ENCODE measurements around the gene CD81.
A peak's percentile ranks its signal among the peaks of the same experiment; 100 is the strongest.

Gene CD81

GRCh38 chr11:2377511-2378443 is 667 bp downstream of the CD81 start:
- Mint-ChIP-seq H3K27me3 (no peaks in the 10 kb centered on the region), H3K9me3 (ENCODE audit: low read depth) (no peaks in the 10 kb centered on the region), H3K36me3 (no peaks in the 10 kb centered on the region), H3K27ac (peak overlapping the region; percentile 61), H3K4me3 (peak overlapping the region; percentile 84), H3K4me1 (ENCODE audit: low read depth) (peaks cover 22% of the 10 kb centered on the region)

- peaks cover 25% of the 10 kb centered on the region for H3K4me1 Mint-ChIP-seq (ENCODE audit: low read depth)
- peak overlapping the region; percentile 61 for H3K27ac Mint-ChIP-seq
- H3K4me3 Mint-ChIP-seq: peak overlapping the region; percentile 84
- H3K36me3 Mint-ChIP-seq: no peaks in the 10 kb centered on the region
- no peaks in the 10 kb centered on the region for H3K9me3 Mint-ChIP-seq (ENCODE audit: low read depth)
- H3K27me3 Mint-ChIP-seq: no peaks in the 10 kb centered on the region
Measured at GRCh38 chr11:2378527-2379210, 1.6 kb downstream of the CD81 start.

- Mint-ChIP-seq H3K9me3 (ENCODE audit: low read depth) (no peaks in the 10 kb centered on the region), H3K36me3 (no peaks in the 10 kb centered on the region), H3K27me3 (no peaks in the 10 kb centered on the region), H3K27ac (no peak overlapping the region), H3K4me1 (ENCODE audit: low read depth) (peaks cover 29% of the 10 kb centered on the region), H3K4me3 (peak overlapping the region; percentile 27)
Measured at GRCh38 chr11:2379466-2380174, 2.5 kb downstream of the CD81 start.

- Mint-ChIP-seq H3K9me3 (ENCODE audit: low read depth) (no peaks in the 10 kb centered on the region), H3K27ac (no peak overlapping the region), H3K27me3 (no peaks in the 10 kb centered on the region), H3K36me3 (no peaks in the 10 kb centered on the region), H3K4me1 (ENCODE audit: low read depth) (peaks cover 34% of the 10 kb centered on the region), H3K4me3 (peak overlapping the region; percentile 23)
Measured at GRCh38 chr11:2380396-2380795, 3.3 kb downstream of the CD81 start.

GRCh38 chr11:2380807-2381350 is 3.8 kb downstream of the CD81 start:
- Mint-ChIP-seq H3K4me1 (ENCODE audit: low read depth) (peaks cover 37% of the 10 kb centered on the region), H3K36me3 (no peaks in the 10 kb centered on the region), H3K4me3 (peak overlapping the region; percentile 23), H3K27ac (no peak overlapping the region), H3K9me3 (ENCODE audit: low read depth) (no peaks in the 10 kb centered on the region), H3K27me3 (no peaks in the 10 kb centered on the region)

GRCh38 chr11:2381494-2382128 is 4.5 kb downstream of the CD81 start:
- peak overlapping the region; percentile 17 for H3K4me3 Mint-ChIP-seq
- H3K27me3 Mint-ChIP-seq: no peaks in the 10 kb centered on the region
- H3K27ac Mint-ChIP-seq: no peak overlapping the region
- peaks cover 40% of the 10 kb centered on the region for H3K4me1 Mint-ChIP-seq (ENCODE audit: low read depth)
- no peaks in the 10 kb centered on the region for H3K36me3 Mint-ChIP-seq
- no peaks in the 10 kb centered on the region for H3K9me3 Mint-ChIP-seq (ENCODE audit: low read depth)

- H3K27ac Mint-ChIP-seq: no peak overlapping the region
- H3K4me3 Mint-ChIP-seq: no peak overlapping the region
- peaks cover 43% of the 10 kb centered on the region for H3K4me1 Mint-ChIP-seq (ENCODE audit: low read depth)
- no peaks in the 10 kb centered on the region for H3K9me3 Mint-ChIP-seq (ENCODE audit: low read depth)
- no peaks in the 10 kb centered on the region for H3K36me3 Mint-ChIP-seq
- no peaks in the 10 kb centered on the region for H3K27me3 Mint-ChIP-seq
Measured at GRCh38 chr11:2382129-2382517, 5.0 kb downstream of the CD81 start.

GRCh38 chr11:2382936-2383851 is 6.1 kb downstream of the CD81 start:
- Mint-ChIP-seq H3K4me1 (ENCODE audit: low read depth) (peaks cover 43% of the 10 kb centered on the region), H3K36me3 (no peaks in the 10 kb centered on the region), H3K9me3 (ENCODE audit: low read depth) (no peaks in the 10 kb centered on the region), H3K27me3 (no peaks in the 10 kb centered on the region), H3K4me3 (no peak overlapping the region), H3K27ac (peak overlapping the region; percentile 54)

GRCh38 chr11:2383852-2384804 is 7.0 kb downstream of the CD81 start:
- Mint-ChIP-seq H3K27ac (no peak overlapping the region), H3K36me3 (no peaks in the 10 kb centered on the region), H3K4me1 (ENCODE audit: low read depth) (peaks cover 42% of the 10 kb centered on the region), H3K27me3 (no peaks in the 10 kb centered on the region), H3K4me3 (no peak overlapping the region), H3K9me3 (ENCODE audit: low read depth) (no peaks in the 10 kb centered on the region)

- Mint-ChIP-seq H3K27ac (peak overlapping the region; percentile 24), H3K4me3 (no peak overlapping the region), H3K27me3 (no peaks in the 10 kb centered on the region), H3K9me3 (ENCODE audit: low read depth) (no peaks in the 10 kb centered on the region), H3K36me3 (no peaks in the 10 kb centered on the region), H3K4me1 (ENCODE audit: low read depth) (peaks cover 44% of the 10 kb centered on the region)
Measured at GRCh38 chr11:2385156-2386151, 8.3 kb downstream of the CD81 start.

GRCh38 chr11:2386591-2386990 is 9.5 kb downstream of the CD81 start:
- Mint-ChIP-seq H3K4me3 (no peak overlapping the region), H3K4me1 (ENCODE audit: low read depth) (peaks cover 38% of the 10 kb centered on the region), H3K27me3 (no peaks in the 10 kb centered on the region), H3K27ac (no peak overlapping the region), H3K36me3 (no peaks in the 10 kb centered on the region), H3K9me3 (ENCODE audit: low read depth) (no peaks in the 10 kb centered on the region)
